OCI-LY1 (cell line): ENCODE results near the gene CEP97.

Experiments used
- CTCF ChIP-seq: fragments of 200-600 bp; sonication (generic), shearing (Covaris generic); IDR thresholded peaks from 2 replicates; pipeline ENCODE4 v1.5.1; 2017; ENCODE audit warnings: mild to moderate bottlenecking, antibody characterized with exemption, low read length, moderate library complexity, mixed read lengths
- EZH2 ChIP-seq: fragments of 200-600 bp; sonication (generic), shearing (Covaris generic); IDR thresholded peaks from 2 replicates; pipeline ENCODE4 v1.8.0; 2017; ENCODE audit warnings: borderline replicate concordance, mixed run types, mild to moderate bottlenecking, antibody characterized with exemption, low read length, moderate library complexity, mixed read lengths

GRCh38 chr3:101819649-101820206, 95.3 kb downstream of the CEP97 start:
- TF ChIP-seq CTCF (no peak), EZH2 (no peak)
